Type B pancreatic cell (in vitro differentiated cells): ENCODE data around the gene GDAP2. TPM values are rescaled to one million over a fixed set of nuclear protein-coding genes. Genes with fewer than 3 reads are reported as not detected.
"Not testable (repeated sequence)": the region's sequence is repeated elsewhere in the genome, so short reads cannot be mapped to it uniquely, and the experiment has no call there.

Source experiments
- DNase-seq: peaks from one replicate; pipeline ENCODE4 v3.0.0; 2021; ENCODE audit warnings: mixed read lengths; ENCODE audit not compliant: unreplicated experiment; ENCODE audit errors: extremely low spot score
- H3K27ac Mint-ChIP-seq: 2 replicates; pipeline ENCODE4 v1.8.0; 2021; ENCODE audit warnings: mild to moderate bottlenecking, mixed read lengths
- H3K27me3 Mint-ChIP-seq: 2 replicates; pipeline ENCODE4 v1.8.0; 2021; ENCODE audit warnings: mixed read lengths
- H3K36me3 Mint-ChIP-seq: 2 replicates; pipeline ENCODE4 v1.8.0; 2021; ENCODE audit warnings: mixed read lengths
- H3K4me1 Mint-ChIP-seq: one replicate; pipeline ENCODE4 v1.8.0; 2021; ENCODE audit warnings: mixed read lengths; ENCODE audit not compliant: unreplicated experiment
- H3K4me3 Mint-ChIP-seq: 2 replicates; pipeline ENCODE4 v1.8.0; 2021; ENCODE audit warnings: mild to moderate bottlenecking, mixed read lengths
- H3K9me3 Mint-ChIP-seq: 2 replicates; pipeline ENCODE4 v1.8.0; 2021; ENCODE audit warnings: mixed read lengths
- CTCF ChIP-seq: fragments of 200-600 bp; sonication (generic); conservative IDR thresholded peaks from 2 replicates; pipeline ENCODE4 v1.5.0; 2021; ENCODE audit warnings: antibody characterized with exemption, mild to moderate bottlenecking
- total RNA-seq: library from RNA; stranded (reverse); gene quantifications from 2 replicates; pipeline ENCODE4 v1.2.1, GENCODE V29; 2021; ENCODE audit warnings: low replicate concordance

Gene GDAP2
- total RNA-seq, 1 donor from 2014 or later: 20.4 TPM

DNA sequence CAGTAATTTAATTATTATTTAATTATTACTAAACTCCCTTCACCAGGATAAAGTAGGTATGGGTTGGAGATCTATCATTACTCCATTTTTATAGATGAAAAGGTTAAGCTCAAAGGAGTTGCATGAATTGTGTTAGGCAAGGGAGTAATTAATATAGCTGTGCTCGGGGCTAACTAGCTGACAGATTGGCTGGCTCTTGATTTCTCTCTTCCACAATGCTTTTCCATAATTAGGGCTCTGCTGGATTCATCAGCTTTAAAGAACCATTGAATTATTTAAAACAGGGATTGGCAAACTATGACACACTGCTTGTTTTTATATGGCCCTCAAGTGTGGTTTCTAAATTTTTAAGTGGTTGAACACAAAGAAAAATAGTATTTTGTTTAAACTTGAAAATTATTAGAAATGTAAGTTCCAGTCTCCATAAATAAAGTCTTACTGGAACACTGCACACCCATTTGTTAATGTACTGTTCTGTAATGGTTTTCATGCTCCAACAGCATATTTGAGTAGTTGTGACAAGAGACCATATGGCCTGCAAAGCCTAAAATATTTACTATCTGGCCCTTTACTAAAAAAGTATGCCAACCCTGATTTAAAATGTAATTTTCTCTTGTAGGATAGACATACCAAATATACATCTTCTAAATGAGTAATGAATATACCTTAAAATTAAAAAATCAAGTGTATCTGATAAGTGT, 76.4 kb downstream of the GDAP2 start:
- Mint-ChIP-seq H3K27ac (no peak overlapping the region), H3K4me3 (no peak overlapping the region), H3K27me3 (no peaks in the 10 kb centered on the region), H3K36me3 (no peaks in the 10 kb centered on the region), H3K4me1 (no peaks in the 10 kb centered on the region), H3K9me3 (no peaks in the 10 kb centered on the region)
- TF ChIP-seq CTCF: no peak
- DNase-seq: no peak

- Mint-ChIP-seq H3K36me3 (no peaks in the 10 kb centered on the region), H3K27me3 (no peaks in the 10 kb centered on the region), H3K27ac (no peak overlapping the region), H3K4me1 (peaks cover 6% of the 10 kb centered on the region), H3K9me3 (no peaks in the 10 kb centered on the region), H3K4me3 (no peak overlapping the region)
- TF ChIP-seq CTCF: no peak
- DNase-seq: no peak
Observed at GRCh38 chr1:117851687-117852086, 77.7 kb downstream of the GDAP2 start.

DNA sequence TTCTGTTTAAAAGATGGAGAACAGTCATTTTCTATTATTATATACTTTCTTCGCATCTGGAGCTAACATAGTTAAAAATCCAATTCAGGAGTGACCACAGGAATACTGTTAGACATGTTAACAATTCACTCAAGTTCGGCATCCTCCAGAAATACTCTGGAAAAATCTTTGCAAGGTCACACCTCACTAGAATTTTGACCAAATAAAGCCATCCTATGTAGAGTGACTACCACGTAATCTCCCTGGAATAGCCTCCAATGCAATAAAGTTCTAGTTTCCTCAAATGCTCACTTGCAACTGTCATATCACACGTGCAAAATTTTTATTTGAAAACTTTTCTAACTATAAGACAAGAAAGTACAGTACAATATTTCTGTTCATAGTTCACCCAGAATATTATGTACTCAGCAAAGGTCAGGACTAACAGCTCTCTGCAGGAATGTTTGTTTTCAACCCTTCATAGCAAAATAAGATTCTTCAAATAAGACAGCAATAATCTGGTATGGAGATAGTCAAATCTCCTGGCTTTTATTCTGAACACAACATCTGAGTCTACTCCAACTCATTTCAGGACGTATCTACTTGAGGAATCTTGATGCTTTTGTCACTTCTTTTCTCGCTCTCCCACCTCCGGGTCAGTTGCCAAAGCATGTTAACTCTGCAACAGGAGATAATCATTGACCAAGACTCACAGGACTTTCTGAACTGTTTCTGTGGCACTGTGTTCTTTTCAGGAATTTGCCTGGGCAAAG, 82.6 kb downstream of the GDAP2 start:
- no peak overlapping the region for H3K4me3 Mint-ChIP-seq
- peaks cover 5% of the 10 kb centered on the region for H3K9me3 Mint-ChIP-seq
- H3K36me3 Mint-ChIP-seq: peaks cover 7% of the 10 kb centered on the region
- H3K27me3 Mint-ChIP-seq: no peaks in the 10 kb centered on the region
- TF ChIP-seq CTCF: no peak
- no peak for DNase-seq
- H3K4me1 Mint-ChIP-seq: peaks cover 6% of the 10 kb centered on the region
- no peak overlapping the region for H3K27ac Mint-ChIP-seq

- not testable (repeated sequence) for DNase-seq, H3K4me3 Mint-ChIP-seq, H3K9me3 Mint-ChIP-seq, H3K27ac Mint-ChIP-seq, H3K36me3 Mint-ChIP-seq, H3K4me1 Mint-ChIP-seq, H3K27me3 Mint-ChIP-seq
Observed at GRCh38 chr1:117844478-117844877, 84.9 kb downstream of the GDAP2 start.

DNA sequence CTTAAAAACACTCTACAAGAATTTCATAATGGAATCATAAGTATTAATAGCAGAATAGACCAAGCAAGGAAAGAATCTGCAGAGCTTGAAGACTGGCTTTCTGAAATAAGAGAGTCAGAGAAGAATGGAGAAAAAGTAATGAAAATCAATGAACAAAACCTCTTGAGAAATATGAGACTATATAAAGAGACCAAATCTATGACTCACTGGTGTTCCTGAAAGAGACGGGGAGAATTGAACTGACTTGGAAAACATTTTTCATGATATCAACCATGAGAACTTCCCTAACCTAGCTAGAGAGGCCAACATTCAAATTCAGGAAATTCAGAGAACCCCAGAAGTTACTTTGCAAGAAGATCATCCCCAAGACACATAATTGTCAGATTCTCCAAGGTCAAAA, 85.6 kb downstream of the GDAP2 start:
- Mint-ChIP-seq H3K4me3 (no peak overlapping the region), H3K27ac (no peak overlapping the region), H3K27me3 (no peaks in the 10 kb centered on the region), H3K9me3 (peaks cover 5% of the 10 kb centered on the region), H3K4me1 (peaks cover 6% of the 10 kb centered on the region), H3K36me3 (peaks cover 7% of the 10 kb centered on the region)
- TF ChIP-seq CTCF: no peak
- no peak for DNase-seq

- Mint-ChIP-seq H3K27me3 (no peaks in the 10 kb centered on the region), H3K4me3 (no peak overlapping the region), H3K36me3 (peaks cover 7% of the 10 kb centered on the region), H3K4me1 (peaks cover 6% of the 10 kb centered on the region), H3K27ac (no peak overlapping the region), H3K9me3 (peaks cover 5% of the 10 kb centered on the region)
- no peak for TF ChIP-seq CTCF
- no peak for DNase-seq
Observed at GRCh38 chr1:117842408-117843170, 86.8 kb downstream of the GDAP2 start.
